HEK293T (cell line): Measurements from ENCODE around the gene KMT2B.

Experiments used
- CTCF ChIA-PET: fragments of 350-600 bp; formaldehyde crosslinking; extraction: SDS; loops from one replicate; lab custom pipeline; 2021; ENCODE audit warnings: antibody characterized with exemption, inconsistent platforms; lab: Yijun Ruan, JAX
- POLR2A ChIA-PET: fragments of 350-600 bp; formaldehyde crosslinking; extraction: SDS; loops from one replicate; lab custom pipeline; 2020; ENCODE audit warnings: antibody characterized with exemption, inconsistent platforms; lab: Yijun Ruan, JAX
- DNase-seq: peaks from one replicate; pipeline ENCODE4 v3.0.0; 2012; ENCODE audit warnings: mixed read lengths; ENCODE audit errors: extremely low spot score
- ARNT ChIP-seq: fragments of 450-650 bp; IDR thresholded peaks from 2 replicates; pipeline ENCODE4 v1.6.1; 2017; ENCODE audit warnings: mild to moderate bottlenecking
- BHLHE40 ChIP-seq: fragments of 450-650 bp; IDR thresholded peaks from 2 replicates; pipeline ENCODE4 v1.6.1; 2016; ENCODE audit warnings: mild to moderate bottlenecking, moderate library complexity, borderline replicate concordance
- CTBP1 ChIP-seq: fragments of 450-650 bp; IDR thresholded peaks from 2 replicates; pipeline ENCODE4 v1.6.1; 2016; ENCODE audit warnings: borderline replicate concordance
- ELF4 ChIP-seq: fragments of 450-650 bp; IDR thresholded peaks from 2 replicates; pipeline ENCODE4 v1.6.1; 2017; ENCODE audit warnings: antibody characterized with exemption
- FOXA1 ChIP-seq: fragments of 450-650 bp; IDR thresholded peaks from 2 replicates; pipeline ENCODE4 v1.6.1; 2016; ENCODE audit warnings: mild to moderate bottlenecking
- FOXK2 ChIP-seq: fragments of 450-650 bp; IDR thresholded peaks from 2 replicates; pipeline ENCODE4 v1.6.1; 2016; ENCODE audit warnings: mild to moderate bottlenecking
- FOXM1 ChIP-seq: fragments of 450-650 bp; IDR thresholded peaks from 2 replicates; pipeline ENCODE4 v1.6.1; 2017; ENCODE audit warnings: mild to moderate bottlenecking, borderline replicate concordance
- HDGF ChIP-seq: fragments of 450-650 bp; IDR thresholded peaks from 2 replicates; pipeline ENCODE4 v1.6.1; 2017; ENCODE audit warnings: antibody characterized with exemption, borderline replicate concordance
- L3MBTL2 ChIP-seq: fragments of 450-650 bp; conservative IDR thresholded peaks from 2 replicates; pipeline ENCODE4 v1.6.1; 2016; ENCODE audit warnings: mild to moderate bottlenecking
- LEF1 ChIP-seq: fragments of 450-650 bp; IDR thresholded peaks from 2 replicates; pipeline ENCODE4 v1.6.1; 2017; ENCODE audit warnings: mild to moderate bottlenecking, borderline replicate concordance
- NFRKB ChIP-seq: fragments of 450-650 bp; IDR thresholded peaks from 2 replicates; pipeline ENCODE4 v1.6.1; 2016; ENCODE audit warnings: mild to moderate bottlenecking, moderate library complexity
- PKNOX1 ChIP-seq: fragments of 450-650 bp; IDR thresholded peaks from 2 replicates; pipeline ENCODE4 v1.6.1; 2016
- SP1 ChIP-seq: fragments of 450-650 bp; IDR thresholded peaks from 2 replicates; pipeline ENCODE4 v1.6.1; 2017
- SUZ12 ChIP-seq: fragments of 450-650 bp; IDR thresholded peaks from 2 replicates; pipeline ENCODE4 v1.6.1; 2016; ENCODE audit warnings: mild to moderate bottlenecking
- TARDBP ChIP-seq: fragments of 450-650 bp; IDR thresholded peaks from 2 replicates; pipeline ENCODE4 v1.6.1; 2016
- ZNF384 ChIP-seq: fragments of 450-650 bp; IDR thresholded peaks from 2 replicates; pipeline ENCODE4 v1.6.1; 2016

Gene KMT2B

GRCh38 chr19:35781650-35782049 is 63.8 kb downstream of the KMT2B start:
- TF ChIP-seq HDGF (no peak), CTBP1 (no peak)
- DNase-seq, result no peak
- ChIA-PET POLR2A (no interaction called here), CTCF (no interaction called here)

DNA sequence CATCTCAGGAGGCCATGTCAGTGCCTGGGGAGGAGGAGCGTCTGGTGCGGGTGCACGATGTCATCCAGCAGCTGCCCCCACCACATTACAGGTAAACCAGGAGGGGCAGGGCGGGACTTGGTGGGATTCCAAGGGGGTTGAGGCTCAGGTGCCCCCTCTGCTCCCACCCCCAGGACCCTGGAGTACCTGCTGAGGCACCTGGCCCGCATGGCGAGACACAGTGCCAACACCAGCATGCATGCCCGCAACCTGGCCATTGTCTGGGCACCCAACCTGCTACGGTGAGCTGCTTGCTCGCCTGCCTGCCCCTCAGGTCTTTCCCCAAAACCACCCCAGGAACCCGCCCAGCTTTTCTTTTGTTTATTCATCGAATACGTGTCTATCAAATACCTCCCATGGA is 64.8 kb downstream of the KMT2B start:
- no peak for TF ChIP-seq HDGF
- ChIA-PET CTCF (no interaction called here), POLR2A (interaction anchor here (0.6 kb wide), 1 partner anchor 42 kb away, joined by 3 read pairs; no protein-coding TSS in a partner anchor)
- no peak for DNase-seq

DNA sequence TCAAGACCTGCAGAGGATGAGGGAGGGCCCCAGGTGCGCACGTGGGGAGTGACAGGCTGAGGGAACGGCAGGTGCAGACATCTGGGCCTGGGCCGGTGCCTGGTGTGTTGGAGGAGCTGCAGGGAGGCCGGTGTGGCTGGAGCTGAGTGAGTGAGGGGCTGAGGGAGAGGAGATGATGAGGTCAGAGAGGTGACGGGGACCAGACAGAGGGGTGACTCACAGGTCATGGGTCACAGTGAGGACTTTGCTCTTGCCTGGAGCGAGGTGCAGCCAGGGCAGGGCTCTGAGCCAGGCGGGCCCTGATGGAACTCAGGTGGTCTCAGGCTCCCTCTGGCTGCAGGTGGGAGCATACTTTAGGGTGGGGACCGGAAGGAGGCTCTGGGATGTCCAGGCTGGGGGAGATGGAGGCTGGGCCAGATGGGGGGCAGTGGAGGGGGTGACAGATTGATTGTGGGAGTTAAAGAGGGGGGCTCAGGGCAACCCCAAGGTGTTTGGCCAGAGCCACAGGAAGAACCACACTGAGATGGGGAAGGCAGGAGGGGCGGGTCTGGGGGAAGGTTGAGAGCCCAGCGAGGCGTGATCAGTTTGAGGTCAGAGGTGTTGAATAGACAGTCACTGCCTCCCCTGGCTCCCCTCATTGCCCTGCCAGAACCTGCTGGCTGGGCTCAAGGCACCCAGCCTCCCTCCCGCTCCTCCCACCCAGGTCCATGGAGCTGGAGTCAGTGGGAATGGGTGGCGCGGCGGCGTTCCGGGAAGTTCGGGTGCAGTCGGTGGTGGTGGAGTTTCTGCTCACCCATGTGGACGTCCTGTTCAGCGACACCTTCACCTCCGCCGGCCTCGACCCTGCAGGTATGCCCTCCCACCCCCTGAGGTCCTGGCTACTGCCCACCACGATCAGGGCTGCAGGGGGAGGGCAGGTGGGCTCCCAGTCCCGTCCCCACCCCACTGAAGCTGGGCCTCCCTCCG is 65.9 kb downstream of the KMT2B start:
- TF ChIP-seq LEF1 (no peak), SP1 (no peak), FOXA1 (no peak), HDGF (no peak), ZNF384 (no peak), TARDBP (no peak), L3MBTL2 (no peak), CTBP1 (no peak), FOXK2 (no peak), ARNT (no peak), PKNOX1 (no peak), SUZ12 (no peak), BHLHE40 (no peak), ELF4 (no peak)
- POLR2A ChIA-PET, result no interaction called here
- DNase-seq, result no peak
- CTCF ChIA-PET, result no interaction called here

DNA sequence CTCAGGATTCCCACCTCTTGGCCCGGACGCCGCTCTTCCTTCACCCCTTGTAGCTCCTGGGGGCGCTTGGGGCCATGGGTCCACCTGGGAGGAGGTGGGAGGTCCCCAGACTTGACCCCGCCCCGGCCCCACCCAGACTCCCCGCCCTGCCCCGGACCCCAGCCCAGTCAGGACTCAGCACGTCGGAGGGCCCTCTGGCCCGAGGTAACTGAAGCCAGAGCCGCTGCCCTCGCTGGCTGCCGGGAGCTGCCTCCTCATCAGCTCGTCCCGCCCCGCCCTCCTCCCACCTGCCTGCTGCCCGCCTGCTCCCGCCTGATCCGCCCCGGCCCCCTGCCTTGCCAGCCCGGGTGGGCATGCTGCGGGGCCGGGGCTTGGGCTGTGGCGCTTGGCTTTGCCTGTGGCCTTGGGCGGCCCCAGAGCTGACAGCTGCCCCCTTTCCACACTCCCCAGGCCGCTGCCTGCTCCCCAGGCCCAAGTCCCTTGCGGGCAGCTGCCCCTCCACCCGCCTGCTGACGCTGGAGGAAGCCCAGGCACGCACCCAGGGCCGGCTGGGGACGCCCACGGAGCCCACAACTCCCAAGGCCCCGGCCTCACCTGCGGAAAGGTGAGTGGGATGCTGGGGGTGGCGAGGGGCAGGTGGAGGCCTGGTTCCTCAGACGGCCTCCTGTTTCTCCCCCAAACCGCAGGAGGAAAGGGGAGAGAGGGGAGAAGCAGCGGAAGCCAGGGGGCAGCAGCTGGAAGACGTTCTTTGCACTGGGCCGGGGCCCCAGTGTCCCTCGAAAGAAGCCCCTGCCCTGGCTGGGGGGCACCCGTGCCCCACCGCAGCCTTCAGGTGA is 66.9 kb downstream of the KMT2B start:
- no peak for DNase-seq
- ChIA-PET CTCF (no interaction called here), POLR2A (no interaction called here)
- TF ChIP-seq PKNOX1 (no peak), SUZ12 (no peak), FOXM1 (no peak), ZNF384 (no peak), SP1 (no peak), HDGF (no peak), LEF1 (no peak), FOXK2 (no peak), BHLHE40 (no peak), CTBP1 (no peak), ARNT (no peak), NFRKB (no peak), FOXA1 (no peak), ELF4 (no peak), L3MBTL2 (no peak), TARDBP (no peak)

DNA sequence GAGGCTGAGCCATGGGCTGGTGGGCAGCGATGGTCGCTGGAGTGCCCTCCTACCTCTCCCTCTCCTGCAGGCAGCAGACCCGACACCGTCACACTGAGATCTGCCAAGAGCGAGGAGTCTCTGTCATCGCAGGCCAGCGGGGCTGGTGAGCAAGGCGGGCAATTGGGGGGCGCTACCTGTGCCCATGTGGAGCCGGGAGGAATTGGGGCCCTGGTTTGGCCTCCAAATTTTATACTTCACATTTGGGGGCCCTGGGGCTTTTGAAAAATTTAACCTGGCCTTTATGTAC is 67.5 kb downstream of the KMT2B start:
- CTCF ChIA-PET, result no interaction called here
- POLR2A ChIA-PET, result no interaction called here
- TF ChIP-seq FOXM1, result no peak
- TF ChIP-seq HDGF, result no peak
- no peak for TF ChIP-seq PKNOX1
- TF ChIP-seq ELF4, result no peak
- DNase-seq, result no peak

DNA sequence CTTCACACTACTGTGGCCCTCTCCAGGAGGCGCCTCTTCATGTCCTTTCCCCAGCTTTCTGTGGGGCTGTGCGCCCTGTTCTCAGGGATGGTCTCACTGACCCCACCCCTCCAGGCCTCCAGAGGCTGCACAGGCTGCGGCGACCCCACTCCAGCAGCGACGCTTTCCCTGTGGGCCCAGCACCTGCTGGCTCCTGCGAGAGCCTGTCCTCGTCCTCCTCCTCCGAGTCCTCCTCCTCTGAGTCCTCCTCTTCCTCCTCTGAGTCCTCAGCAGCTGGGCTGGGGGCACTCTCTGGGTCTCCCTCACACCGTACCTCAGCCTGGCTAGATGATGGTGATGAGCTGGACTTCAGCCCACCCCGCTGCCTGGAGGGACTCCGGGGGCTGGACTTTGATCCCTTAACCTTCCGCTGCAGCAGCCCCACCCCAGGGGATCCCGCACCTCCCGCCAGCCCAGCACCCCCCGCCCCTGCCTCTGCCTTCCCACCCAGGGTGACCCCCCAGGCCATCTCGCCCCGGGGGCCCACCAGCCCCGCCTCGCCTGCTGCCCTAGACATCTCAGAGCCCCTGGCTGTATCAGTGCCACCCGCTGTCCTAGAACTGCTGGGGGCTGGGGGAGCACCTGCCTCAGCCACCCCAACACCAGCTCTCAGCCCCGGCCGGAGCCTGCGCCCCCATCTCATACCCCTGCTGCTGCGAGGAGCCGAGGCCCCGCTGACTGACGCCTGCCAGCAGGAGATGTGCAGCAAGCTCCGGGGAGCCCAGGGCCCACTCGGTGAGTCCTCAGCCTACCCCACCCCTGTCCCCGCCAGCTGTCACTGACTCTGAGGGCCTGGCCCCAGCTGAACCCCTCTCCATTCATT is 68.7 kb downstream of the KMT2B start:
- ChIA-PET CTCF (no interaction called here), POLR2A (no interaction called here)
- DNase-seq, result no peak
- TF ChIP-seq SUZ12 (no peak), HDGF (no peak), SP1 (no peak), ELF4 (no peak), PKNOX1 (no peak), CTBP1 (no peak), FOXA1 (no peak), ZNF384 (no peak), FOXM1 (no peak), NFRKB (no peak), FOXK2 (no peak), ARNT (no peak), BHLHE40 (no peak), TARDBP (no peak), L3MBTL2 (no peak), LEF1 (no peak)
